ENCODE results near the gene FSTL4.

The FSTL4 gene

DNA sequence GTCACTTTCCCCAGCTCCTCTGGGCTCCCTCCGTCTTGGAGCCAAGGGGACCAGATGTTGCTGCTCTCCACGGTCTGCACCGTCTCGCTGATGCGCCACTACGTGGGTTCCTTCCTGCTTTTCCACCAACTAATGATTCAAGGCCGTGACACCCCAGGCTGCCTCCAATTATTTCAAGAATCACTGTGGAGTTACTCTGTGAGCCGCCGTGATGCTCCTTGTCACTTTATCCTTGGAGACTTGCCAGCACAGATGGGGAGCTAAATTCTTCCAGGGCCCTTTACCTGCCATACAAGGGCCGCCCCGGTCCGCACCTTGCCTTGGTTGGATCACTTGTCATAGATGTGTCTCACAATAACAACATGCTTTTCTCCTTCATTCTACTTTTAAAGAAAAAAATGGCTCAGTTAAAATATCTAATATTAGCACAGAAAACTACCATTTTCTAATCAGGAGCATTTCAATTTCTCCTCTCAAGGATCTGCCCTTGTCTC is 202.0 kb downstream of the FSTL4 start:
- DNase-seq (ENCODE audit: extremely low read depth, low read depth): no peak
- TF ChIP-seq, protein P1, sequence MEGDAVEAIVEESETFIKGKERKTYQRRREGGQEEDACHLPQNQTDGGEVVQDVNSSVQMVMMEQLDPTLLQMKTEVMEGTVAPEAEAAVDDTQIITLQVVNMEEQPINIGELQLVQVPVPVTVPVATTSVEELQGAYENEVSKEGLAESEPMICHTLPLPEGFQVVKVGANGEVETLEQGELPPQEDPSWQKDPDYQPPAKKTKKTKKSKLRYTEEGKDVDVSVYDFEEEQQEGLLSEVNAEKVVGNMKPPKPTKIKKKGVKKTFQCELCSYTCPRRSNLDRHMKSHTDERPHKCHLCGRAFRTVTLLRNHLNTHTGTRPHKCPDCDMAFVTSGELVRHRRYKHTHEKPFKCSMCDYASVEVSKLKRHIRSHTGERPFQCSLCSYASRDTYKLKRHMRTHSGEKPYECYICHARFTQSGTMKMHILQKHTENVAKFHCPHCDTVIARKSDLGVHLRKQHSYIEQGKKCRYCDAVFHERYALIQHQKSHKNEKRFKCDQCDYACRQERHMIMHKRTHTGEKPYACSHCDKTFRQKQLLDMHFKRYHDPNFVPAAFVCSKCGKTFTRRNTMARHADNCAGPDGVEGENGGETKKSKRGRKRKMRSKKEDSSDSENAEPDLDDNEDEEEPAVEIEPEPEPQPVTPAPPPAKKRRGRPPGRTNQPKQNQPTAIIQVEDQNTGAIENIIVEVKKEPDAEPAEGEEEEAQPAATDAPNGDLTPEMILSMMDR (IDR thresholded peaks at IDR 0.05; ENCODE audit: low read depth, low read length): no peak

GRCh38 chr5:133409210-133409674 is 203.1 kb downstream of the FSTL4 start:
- TF ChIP-seq, protein P1 (IDR thresholded peaks at IDR 0.05; ENCODE audit: low read depth, low read length): no peak
- DNase-seq (ENCODE audit: extremely low read depth, low read depth): no peak

DNA sequence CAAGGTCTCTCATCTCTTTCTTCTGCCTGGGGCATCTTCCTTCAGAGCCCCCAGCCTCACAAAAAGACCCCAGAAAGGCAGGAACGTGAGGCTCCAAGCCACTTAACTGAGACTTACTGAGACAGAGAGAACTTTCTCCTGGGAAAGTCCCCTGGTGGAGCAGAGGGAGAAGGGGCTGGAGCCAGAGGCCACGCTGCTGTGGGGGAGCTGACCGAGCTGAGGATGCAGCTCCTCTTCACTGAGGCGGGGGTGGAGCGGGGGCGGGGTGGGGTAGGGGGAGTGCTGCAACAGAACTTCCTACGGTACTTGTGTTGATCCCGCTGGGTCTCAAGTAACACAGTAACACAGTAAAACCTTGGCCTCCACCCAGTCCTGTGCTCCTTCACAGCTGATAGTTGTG is 204.0 kb downstream of the FSTL4 start:
- no peak for DNase-seq (ENCODE audit: extremely low read depth, low read depth)

DNA sequence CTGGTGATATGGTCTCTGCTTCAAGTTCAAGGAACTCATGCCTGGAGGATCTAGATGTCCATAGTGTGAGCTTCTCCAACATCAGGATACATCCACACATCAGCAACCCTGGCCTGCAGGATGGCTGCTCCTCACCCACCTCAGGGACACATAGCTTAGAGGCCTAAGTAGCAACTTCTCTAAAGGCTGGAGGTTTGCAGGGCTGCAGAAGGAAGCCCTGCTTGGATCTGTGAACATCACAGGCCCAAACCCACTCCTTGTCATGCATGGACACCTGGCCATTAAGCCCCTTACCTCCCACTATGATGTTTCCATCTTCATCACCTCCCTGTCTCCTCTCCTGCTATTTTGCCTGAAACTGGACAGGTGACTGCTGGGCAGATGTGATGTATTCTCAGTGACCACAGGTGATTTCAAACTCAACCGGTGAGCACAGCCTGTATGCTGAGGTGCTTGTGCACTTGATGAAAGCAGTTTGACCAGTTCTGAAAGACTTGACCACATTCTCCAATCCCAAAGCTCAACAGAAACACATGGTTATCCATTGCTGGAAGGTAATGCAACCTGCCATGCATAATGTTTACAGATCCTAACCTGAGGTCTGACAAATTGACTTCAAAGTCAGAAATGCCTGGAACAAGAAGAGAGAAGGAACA is 205.2 kb downstream of the FSTL4 start:
- DNase-seq (ENCODE audit: extremely low read depth, low read depth): no peak

More for the DNA sequence above, 204.0 kb downstream of the FSTL4 start:
- TF ChIP-seq, protein P1 (IDR thresholded peaks at IDR 0.05; ENCODE audit: low read depth, low read length): no peak

DNA sequence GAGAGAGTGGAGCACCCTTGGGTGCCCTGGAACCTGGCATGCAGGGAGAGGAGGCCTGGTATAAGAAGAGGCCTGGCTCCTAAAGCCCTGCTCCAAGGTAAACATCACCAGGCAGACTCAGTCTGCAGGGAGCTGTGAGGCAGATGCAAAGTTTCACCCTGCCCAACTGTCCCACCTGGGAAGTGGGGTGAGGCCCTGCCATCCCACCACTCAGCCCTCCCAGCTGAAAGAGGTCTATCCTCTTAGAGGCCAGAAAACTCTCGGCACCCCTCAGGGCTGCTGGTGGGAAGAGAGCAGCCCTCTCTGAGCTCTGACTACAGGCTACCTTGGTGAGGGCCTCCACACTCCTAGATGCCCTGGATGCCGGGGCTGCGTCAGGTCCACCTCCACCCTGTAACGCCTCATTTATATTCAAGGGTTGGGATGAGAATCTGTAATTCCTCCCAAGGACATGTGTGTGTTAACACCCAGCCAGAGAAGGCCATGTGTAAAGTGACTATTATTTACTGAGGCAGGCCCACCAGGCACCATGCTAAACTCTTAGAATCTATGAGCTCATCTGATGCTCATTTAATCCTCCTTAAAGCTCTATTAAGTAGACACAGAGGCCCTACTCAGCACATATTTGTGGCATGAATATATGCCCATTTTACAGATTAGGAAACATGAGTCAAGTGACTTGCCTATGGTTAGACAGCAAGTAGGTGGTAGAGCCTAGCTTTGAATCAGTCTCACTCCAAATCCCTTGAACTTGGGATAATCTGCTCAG is 205.9 kb downstream of the FSTL4 start:
- DNase-seq (ENCODE audit: extremely low read depth, low read depth): no peak
- TF ChIP-seq, protein P1 (IDR thresholded peaks at IDR 0.05; ENCODE audit: low read depth, low read length): no peak

More for the DNA sequence above, 205.2 kb downstream of the FSTL4 start:
- TF ChIP-seq, protein P1 (IDR thresholded peaks at IDR 0.05; ENCODE audit: low read depth, low read length): no peak

DNA sequence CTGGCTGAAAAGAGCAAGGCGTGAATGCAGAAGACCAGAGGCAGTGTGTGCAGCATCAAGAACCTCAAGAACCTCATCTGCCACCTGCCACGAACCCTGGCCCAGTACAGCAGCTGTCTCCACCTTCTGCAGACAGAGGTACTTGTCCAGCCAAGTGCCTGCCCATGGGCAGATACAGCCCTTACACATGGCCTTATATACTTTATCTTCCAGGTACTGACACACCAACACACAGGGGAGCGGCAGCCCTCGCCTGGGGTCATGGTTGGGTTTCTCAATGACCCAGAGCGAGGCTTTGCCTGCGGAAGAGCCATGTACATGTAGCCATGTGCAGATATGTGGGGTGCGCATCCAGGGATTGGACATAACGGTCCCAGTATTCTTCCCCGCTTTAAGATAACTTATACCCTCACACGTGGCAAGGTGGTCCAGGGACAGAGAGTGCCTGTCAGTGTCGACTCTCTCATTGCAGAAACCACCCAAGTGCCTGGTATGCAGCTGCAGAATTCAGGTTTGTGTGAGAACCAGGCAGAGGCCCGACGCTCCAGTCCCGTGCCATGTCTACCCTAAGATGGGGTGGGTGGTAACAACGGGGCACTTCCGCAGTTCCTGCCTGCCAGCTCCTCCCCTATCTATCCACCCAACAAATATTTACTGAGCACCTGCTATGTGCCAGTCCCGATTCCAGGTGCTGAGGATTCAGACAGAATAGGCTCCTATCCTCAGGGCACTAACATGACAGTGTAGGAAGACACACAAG is 206.9 kb downstream of the FSTL4 start:
- TF ChIP-seq, protein P1 (IDR thresholded peaks at IDR 0.05; ENCODE audit: low read depth, low read length): no peak
- DNase-seq (ENCODE audit: extremely low read depth, low read depth): no peak
